ENCODE results near the gene PLPP4. TPM values are rescaled to one million over a fixed set of nuclear protein-coding genes. Genes with fewer than 3 reads are reported as not detected.

PLPP4 gene
- total and polyA plus RNA-seq, 10 of the 15 experiments (the other 5 are each of a cell fraction or from before 2014, with no cell fraction given), result 0.08 to 3.1 (median 0.26) TPM; not detected in 3

GRCh38 chr10:120614680-120615079 lies 157.7 kb downstream of the PLPP4 start:
- H4K20me1 ChIP-seq (ENCODE audit: control insufficient read depth, insufficient read depth), result no peaks in the 10 kb centered on the region
- CTCF ChIA-PET, result no interaction called here
- no peak overlapping the region for H3K27ac ChIP-seq (ENCODE audit: control insufficient read depth, insufficient read depth)
- RAD21 ChIA-PET (ENCODE audit: unreplicated experiment), result no interaction called here
- POLR2A ChIA-PET, result no interaction called here
- no peak overlapping the region for H3K4me2 ChIP-seq (ENCODE audit: control insufficient read depth, insufficient read depth)
- no peak for ATAC-seq
- no peaks in the 10 kb centered on the region for H3K27me3 ChIP-seq (replicated peaks in 1 of 2; ENCODE audit: control insufficient read depth in 2 of 2, insufficient read depth in 2 of 2, low read length in 1 of 2)
- no peak overlapping the region for H2AFZ ChIP-seq (ENCODE audit: control insufficient read depth, low read depth, low read length)
- H3K79me2 ChIP-seq (ENCODE audit: control insufficient read depth, insufficient read depth, low read length), result no peaks in the 10 kb centered on the region
- H3K4me1 ChIP-seq (ENCODE audit: control insufficient read depth, insufficient read depth, low read length), result no peaks in the 10 kb centered on the region
- no peaks in the 10 kb centered on the region; the same call in 1 of the 3 replicates for H3K9me3 ChIP-seq (replicated peaks; ENCODE audit: control insufficient read depth, insufficient read depth, low read length)
- intact Hi-C loops (cut with micrococcal nuclease; ENCODE audit: unreplicated experiment) (no loop called here), in situ Hi-C loops (cut with MboI) (no loop called here)
- H3K36me3 ChIP-seq (ENCODE audit: control insufficient read depth in 2 of 2, insufficient read depth in 2 of 2, low read length in 1 of 2), result no peaks in the 10 kb centered on the region
- BruUV-seq (replicated peaks), result no TSS peak
- H3K4me3 ChIP-seq, result no peak overlapping the region
- DNase-seq (ENCODE audit: low read depth, low spot score), result no peak
- SMC1A ChIA-PET (ENCODE audit: uncharacterized antibody, unreplicated experiment), result no interaction called here
- no peak for FAIRE-seq
- no peak overlapping the region for H3K9ac ChIP-seq (ENCODE audit: control insufficient read depth, insufficient read depth, low read length)
- no peak for TF ChIP-seq YY1 (IDR thresholded peaks at IDR 0.05; ENCODE audit: low read depth, low read length)
- TF ChIP-seq RB1 (IDR thresholded peaks at IDR 0.05; ENCODE audit: borderline replicate concordance), result no peak
- TF ChIP-seq KAT2A (conservative IDR thresholded peaks at IDR 0.05; ENCODE audit: control insufficient read depth, low read depth, low read length), result no peak
- no peak for TF ChIP-seq SRF (IDR thresholded peaks at IDR 0.05; ENCODE audit: low read depth in 2 of 2, low read length in 2 of 2)
- no peak for TF ChIP-seq LARP7 (IDR thresholded peaks at IDR 0.05)
- no peak for TF ChIP-seq POLR2AphosphoS5 (IDR thresholded peaks at IDR 0.05; ENCODE audit: low read length)
- TF ChIP-seq, protein P1, sequence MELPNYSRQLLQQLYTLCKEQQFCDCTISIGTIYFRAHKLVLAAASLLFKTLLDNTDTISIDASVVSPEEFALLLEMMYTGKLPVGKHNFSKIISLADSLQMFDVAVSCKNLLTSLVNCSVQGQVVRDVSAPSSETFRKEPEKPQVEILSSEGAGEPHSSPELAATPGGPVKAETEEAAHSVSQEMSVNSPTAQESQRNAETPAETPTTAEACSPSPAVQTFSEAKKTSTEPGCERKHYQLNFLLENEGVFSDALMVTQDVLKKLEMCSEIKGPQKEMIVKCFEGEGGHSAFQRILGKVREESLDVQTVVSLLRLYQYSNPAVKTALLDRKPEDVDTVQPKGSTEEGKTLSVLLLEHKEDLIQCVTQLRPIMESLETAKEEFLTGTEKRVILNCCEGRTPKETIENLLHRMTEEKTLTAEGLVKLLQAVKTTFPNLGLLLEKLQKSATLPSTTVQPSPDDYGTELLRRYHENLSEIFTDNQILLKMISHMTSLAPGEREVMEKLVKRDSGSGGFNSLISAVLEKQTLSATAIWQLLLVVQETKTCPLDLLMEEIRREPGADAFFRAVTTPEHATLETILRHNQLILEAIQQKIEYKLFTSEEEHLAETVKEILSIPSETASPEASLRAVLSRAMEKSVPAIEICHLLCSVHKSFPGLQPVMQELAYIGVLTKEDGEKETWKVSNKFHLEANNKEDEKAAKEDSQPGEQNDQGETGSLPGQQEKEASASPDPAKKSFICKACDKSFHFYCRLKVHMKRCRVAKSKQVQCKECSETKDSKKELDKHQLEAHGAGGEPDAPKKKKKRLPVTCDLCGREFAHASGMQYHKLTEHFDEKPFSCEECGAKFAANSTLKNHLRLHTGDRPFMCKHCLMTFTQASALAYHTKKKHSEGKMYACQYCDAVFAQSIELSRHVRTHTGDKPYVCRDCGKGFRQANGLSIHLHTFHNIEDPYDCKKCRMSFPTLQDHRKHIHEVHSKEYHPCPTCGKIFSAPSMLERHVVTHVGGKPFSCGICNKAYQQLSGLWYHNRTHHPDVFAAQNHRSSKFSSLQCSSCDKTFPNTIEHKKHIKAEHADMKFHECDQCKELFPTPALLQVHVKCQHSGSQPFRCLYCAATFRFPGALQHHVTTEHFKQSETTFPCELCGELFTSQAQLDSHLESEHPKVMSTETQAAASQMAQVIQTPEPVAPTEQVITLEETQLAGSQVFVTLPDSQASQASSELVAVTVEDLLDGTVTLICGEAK (IDR thresholded peaks at IDR 0.05; ENCODE audit: borderline replicate concordance), result no peak
- no peak for TF ChIP-seq NBN (IDR thresholded peaks at IDR 0.05)
- TF ChIP-seq SIN3A (IDR thresholded peaks at IDR 0.05; ENCODE audit: low read depth, low read length), result no peak
- TF ChIP-seq MEF2A (IDR thresholded peaks at IDR 0.05; ENCODE audit: insufficient read depth, low read depth, low read length), result no peak
- no peak for TF ChIP-seq RFX5 (IDR thresholded peaks at IDR 0.05; ENCODE audit: low read depth, low read length)
- no peak for TF ChIP-seq MLLT1 (IDR thresholded peaks at IDR 0.05)
- TF ChIP-seq ZNF207 (IDR thresholded peaks at IDR 0.05; ENCODE audit: borderline replicate concordance), result no peak
- no peak for TF ChIP-seq BCLAF1 (IDR thresholded peaks at IDR 0.05)
- no peak for TF ChIP-seq RCOR1 (conservative IDR thresholded peaks at IDR 0.05; ENCODE audit: low read depth, low read length)
- TF ChIP-seq PAX8 (IDR thresholded peaks at IDR 0.05), result no peak
- TF ChIP-seq SKIL (IDR thresholded peaks at IDR 0.05; ENCODE audit: low read depth, poor library complexity, severe bottlenecking), result no peak

Data from GM12878 (cell line).